Uterus (tissue), 2 donors: ENCODE data around the gene LRRC4C.

Experiments used
- CTCF ChIP-seq, 4 experiments: fragments of 200-600 bp in 2 of 4; fragments of 450-650 bp in 2 of 4; sonication (generic) in 2 of 4; IDR thresholded peaks; one replicate each; pipeline ENCODE4 v1.5.1; 2016 to 2019; ENCODE audit warnings: antibody characterized with exemption in 4 of 4, mild to moderate bottlenecking in 2 of 4, moderate library complexity in 1 of 4
- POLR2A ChIP-seq, 2 donors: fragments of 450-650 bp; IDR thresholded peaks; one replicate each; pipeline ENCODE4 v1.6.1; 2016; ENCODE audit warnings: antibody characterized with exemption in 2 of 2, mild to moderate bottlenecking in 1 of 2, moderate library complexity in 1 of 2

GRCh38 chr11:41498726-41499125 lies 39.3 kb upstream of the LRRC4C start:
- TF ChIP-seq CTCF (IDR thresholded peaks at IDR 0.05) (no peak), POLR2A (IDR thresholded peaks at IDR 0.05) (no peak)
